Activated naive CD4-positive, alpha-beta T cell treated with anti-CD3 and anti-CD28 coated beads, Interleukin-2, amount 50 U/mL, for 16 hours (primary cell): ENCODE data around the gene FMN2.

ENCODE experiments used
- DNase-seq: peaks from one replicate; pipeline ENCODE4 v3.0.0-alpha.2; 2020

Gene FMN2

DNA sequence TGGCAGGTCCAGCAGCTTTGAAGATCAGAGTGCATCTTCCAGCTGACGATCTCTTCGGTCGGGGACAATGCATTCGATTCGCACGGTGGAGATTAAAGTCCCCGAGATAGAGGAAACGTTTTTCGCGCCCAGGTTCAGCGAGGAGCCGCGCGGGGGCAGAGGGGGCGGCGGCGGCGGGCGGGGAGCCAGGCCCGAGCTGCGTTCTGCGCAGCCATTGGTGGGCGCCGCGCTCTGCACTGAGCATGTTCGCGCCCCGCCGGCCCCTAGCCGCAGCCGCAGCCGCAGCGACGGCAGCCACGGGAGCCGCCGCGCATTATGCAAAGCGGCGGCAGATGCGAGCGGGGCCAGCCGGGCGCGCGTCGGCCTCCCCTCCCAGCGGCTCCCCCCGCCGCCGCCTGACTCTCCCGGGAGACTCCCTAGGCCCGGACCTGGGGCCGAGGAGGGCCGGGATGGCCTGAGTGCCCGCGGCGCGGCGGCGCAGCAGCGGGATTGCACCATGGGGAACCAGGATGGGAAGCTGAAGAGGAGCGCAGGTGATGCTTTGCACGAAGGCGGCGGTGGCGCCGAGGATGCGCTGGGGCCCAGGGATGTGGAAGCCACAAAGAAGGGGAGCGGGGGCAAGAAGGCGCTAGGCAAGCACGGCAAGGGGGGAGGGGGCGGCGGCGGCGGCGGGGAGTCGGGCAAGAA, at the start of gene FMN2:
FMN2 (plus strand) TSS at position 270 of the 687 bp plus-strand sequence; CDS start at position 497, 227 bp downstream.
- no peak for DNase-seq

DNA sequence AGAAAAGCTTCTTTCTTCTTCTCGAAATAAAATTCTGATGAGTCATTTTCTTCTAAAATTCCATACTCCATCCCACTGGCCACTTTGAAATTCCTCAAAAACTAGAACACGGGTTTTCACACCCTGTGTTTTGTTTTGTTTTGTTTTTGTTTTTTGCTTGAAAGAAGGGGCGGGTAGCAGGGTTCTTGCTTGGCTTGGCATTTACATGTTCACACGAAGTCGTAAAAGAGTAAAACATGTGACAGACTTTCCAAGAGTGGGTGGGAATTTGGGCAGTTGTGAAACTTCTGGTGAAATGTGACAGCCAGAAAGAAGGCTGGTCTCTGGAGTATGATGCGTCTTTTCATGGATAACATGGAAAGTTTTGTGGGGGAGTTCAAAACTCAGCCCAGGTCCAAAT, 47.1 kb upstream of the FMN2 start:
- DNase-seq = no peak

GRCh38 chr1:240046000-240046399, 45.7 kb upstream of the FMN2 start:
- no peak for DNase-seq

DNA sequence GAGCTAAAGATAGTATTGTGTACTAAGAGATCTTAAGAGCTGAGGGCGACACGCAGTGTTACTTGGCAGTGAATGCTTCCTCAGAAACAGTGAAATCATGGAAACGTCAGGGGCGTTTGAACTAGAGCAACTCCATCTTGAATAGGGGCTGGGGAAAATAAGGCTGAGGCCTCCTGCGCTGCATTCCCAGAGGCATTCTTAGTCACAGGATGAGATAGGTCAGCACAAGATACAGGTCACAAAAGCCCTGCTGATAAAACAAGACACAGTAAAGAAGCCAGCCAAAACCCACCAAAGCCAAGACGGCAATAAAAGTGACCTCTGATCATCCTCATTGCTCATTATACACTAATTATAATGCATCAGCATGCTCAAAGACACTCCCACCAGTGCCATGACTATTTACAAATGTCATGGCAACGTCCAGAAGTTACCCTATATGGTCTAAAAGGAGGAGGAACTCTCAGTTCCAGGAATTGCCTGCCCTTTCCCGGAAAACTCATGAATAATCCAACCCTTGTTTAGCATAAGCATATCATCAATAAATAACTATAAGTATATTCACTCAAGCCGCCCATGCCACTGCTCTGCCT, 37.5 kb upstream of the FMN2 start:
- no peak for DNase-seq

GRCh38 chr1:240055936-240056335, 35.7 kb upstream of the FMN2 start:
- no peak for DNase-seq

DNA sequence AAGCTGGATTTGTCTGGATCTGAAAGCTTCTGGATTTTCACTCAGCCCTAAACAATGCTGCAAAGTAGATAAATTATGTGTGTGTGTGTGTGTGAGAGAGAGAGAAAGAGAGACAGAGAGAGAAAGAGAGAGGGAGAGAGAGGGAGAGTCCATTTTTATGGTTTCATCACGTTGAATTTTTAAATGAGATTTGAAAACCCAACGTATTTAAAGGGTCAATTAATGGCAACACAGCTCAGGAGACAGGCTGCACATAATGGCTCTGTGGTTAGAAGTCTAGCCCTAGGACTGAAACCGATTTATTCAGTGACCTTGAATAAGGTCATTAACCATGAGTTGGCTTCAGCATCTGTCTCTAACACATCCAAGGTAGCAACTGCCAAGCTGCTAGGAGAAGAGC, 35.3 kb upstream of the FMN2 start:
- DNase-seq = no peak

DNA sequence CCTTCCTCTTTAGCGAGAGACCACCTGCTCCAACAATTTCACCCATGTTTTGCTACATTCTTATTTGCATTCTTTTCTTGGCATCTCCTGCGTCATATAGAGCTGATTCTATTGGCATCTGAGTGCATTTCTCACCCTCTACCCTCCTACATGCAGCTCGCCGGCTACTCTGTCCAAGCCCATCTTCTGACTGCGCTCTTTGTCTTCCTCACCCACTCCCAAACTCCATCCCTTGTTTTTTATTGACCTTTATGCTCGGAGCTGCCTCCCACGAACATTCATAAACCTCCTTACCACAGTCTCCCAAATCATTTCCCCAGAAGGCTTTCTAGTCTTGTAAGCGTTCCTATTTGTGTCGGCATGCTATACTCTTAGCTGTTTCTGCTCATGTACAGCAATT, 33.6 kb upstream of the FMN2 start:
- no peak for DNase-seq

- no peak for DNase-seq
These were observed 22.7 kb upstream of the FMN2 start for GRCh38 chr1:240068961-240069360.

DNA sequence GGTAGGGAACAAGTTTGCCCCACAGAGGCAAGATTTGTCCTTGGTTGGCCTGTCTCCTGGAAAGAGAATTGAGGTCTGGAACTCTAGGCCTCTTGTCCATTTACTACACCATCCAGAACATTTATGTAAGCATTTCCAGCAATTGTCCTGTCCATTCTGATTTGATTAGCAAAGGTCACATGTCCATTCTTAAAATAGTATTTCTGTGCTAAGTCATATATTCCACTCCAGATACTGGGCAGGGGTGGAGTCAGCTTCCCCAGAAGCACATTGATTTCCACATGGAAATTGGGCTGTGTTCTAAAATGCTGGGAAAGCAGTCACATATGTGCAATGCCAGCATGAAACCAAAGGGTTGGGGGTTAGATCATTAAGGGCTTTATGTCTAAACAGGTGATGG, 21.5 kb upstream of the FMN2 start:
- DNase-seq = no peak

GRCh38 chr1:240073097-240073496, 18.6 kb upstream of the FMN2 start:
- no peak for DNase-seq

DNA sequence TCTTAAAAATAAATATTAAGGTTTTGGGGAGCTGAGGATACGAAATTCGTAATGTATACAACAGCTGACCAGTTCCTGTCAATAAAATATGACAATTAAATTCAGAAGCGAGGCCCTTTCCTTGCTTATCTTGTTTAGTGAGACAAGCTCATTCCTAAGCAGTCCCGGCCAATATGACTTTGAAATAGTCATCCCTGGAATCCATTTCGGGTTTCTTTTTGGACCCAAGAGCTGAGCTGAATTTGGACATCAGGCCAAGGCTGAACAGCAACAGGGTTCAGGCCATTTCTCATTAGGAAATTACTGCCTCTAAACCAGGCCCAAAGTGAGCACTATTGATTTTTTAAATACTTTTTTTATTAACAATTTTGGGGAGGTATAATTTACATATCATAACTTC, 17.3 kb upstream of the FMN2 start:
- no peak for DNase-seq

- no peak for DNase-seq
These were observed 16.8 kb upstream of the FMN2 start for GRCh38 chr1:240074908-240075307.

GRCh38 chr1:240084337-240084736, 7.3 kb upstream of the FMN2 start:
- DNase-seq = no peak

DNA sequence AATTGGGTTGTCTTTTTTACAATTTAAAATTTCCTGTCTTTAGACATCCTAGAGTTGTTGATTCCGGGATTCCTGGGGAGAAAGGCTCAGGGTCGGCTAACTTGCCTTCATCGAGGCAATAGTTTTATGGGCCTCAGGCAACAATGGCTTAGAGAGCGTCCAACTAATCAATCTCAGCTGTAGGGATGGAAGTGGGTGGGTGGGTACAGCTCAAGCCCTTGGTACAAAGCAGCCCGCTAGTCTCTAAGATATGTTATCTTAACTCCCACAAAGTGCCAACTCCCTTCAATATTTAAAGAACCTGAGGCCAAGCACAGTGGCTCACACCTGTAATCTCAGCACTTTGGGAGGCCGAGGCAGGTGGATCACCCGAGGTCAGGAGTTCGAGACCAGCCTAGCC, 6.9 kb upstream of the FMN2 start:
- no peak for DNase-seq

GRCh38 chr1:240086726-240087125, 5.0 kb upstream of the FMN2 start:
- DNase-seq = no peak

GRCh38 chr1:240090014-240090413, 1.7 kb upstream of the FMN2 start:
- no peak for DNase-seq

DNA sequence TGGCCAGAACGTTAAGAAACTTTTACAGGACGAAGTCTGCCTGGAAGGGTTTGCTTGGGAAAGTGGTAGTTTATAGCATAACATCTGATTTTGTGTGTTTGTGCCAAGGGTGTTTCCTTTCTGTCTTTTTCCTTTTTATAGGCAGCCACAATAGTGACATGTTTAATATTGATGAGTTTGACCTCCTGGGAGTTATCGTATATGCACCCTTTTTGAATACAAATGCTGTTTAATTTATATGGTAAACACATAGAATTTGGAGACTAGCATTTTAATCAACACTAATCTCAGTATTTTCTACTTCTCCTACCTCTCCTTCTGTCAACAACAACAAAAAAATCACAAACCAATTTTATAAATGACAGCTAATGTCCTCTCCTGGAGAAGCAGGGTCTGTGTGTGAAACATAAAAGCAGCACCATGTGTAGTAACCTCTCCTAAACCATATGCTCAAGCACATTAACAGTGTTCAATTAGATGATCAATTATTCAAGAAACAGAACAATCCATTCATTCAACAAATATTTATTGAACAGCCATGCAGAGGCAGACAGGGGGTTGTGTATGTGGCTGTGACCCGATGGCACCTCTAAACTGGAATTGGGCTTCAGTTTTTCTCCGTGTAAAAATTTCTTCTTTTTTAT, 604 bp upstream of the FMN2 start:
- no peak for DNase-seq

DNA sequence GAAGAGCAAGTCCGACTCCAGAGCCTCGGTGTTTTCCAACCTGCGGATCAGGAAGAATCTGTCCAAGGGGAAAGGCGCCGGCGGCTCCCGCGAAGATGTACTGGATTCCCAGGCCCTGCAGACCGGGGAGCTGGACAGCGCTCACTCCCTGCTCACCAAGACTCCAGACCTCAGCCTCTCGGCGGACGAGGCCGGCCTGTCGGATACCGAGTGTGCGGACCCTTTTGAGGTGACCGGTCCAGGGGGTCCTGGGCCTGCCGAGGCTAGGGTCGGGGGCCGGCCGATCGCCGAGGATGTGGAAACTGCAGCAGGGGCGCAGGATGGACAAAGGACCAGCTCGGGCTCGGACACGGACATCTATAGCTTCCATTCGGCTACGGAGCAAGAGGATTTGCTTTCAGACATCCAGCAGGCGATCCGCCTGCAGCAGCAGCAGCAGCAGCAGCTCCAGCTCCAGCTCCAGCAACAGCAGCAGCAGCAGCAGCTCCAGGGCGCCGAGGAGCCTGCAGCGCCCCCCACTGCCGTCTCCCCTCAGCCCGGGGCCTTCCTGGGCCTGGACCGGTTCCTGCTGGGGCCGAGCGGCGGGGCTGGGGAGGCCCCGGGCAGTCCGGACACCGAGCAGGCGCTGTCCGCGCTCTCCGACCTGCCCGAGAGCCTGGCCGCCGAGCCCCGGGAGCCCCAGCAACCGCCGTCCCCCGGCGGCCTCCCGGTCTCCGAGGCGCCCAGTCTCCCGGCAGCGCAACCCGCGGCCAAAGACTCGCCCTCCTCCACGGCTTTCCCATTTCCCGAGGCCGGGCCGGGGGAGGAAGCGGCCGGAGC, 827 bp downstream of the FMN2 start:
- DNase-seq = no peak

DNA sequence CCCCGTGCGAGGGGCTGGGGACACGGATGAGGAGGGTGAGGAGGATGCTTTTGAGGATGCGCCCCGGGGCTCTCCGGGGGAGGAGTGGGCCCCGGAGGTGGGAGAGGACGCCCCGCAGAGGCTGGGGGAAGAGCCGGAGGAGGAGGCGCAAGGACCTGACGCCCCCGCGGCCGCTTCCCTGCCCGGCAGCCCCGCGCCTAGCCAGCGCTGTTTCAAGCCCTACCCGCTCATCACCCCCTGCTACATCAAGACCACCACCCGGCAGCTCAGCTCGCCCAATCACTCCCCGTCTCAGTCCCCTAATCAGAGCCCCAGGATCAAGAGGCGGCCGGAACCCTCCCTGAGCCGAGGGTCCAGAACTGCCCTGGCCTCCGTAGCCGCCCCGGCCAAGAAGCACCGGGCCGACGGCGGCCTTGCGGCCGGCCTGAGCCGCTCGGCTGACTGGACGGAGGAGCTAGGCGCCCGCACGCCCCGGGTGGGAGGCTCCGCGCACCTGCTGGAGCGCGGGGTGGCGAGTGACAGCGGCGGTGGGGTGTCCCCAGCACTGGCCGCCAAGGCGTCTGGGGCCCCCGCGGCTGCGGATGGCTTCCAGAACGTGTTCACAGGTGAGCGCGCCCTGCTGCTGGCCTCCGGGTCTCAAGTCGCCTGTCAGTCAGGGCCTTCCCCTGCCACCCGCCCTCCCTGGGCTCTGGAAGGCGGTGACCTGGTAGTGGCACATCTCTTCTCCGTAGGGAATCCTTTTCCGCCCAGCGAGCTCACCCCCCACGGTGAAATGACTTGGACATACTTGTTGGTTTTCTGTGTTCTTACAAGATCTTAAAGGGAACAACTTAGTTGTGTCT, 1.7 kb downstream of the FMN2 start:
- DNase-seq = no peak

DNA sequence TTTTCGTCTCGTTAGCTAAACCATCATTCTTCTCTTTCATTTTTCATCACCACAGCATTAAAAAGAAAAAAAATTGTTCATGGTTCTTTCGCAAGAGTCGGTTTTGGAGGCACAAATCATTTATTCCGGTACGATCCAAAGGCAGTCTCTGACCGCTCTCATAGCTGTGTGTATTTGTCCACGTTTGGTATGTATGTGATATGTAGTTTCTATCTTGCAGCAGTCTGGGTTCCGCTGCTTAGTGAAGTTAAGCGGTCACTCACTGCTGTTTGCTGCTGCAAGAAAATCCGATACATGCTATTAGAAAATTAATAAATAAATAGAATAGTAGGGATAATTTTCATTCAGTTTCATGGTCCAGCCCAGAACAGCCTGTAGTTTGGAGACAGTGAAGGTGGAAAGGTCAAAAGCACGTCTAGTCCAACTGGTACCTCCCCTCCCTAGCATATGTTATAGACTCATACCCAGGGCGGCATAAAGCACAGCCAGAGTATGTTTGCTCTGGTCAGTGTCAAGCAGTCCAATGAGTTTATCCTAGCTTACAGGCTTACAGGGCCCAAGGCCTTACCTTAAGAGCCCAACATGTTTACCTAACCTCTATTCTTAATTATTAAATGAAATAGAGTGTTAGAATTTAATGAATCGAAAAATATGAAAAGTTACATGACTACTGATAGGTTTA, 2.5 kb downstream of the FMN2 start:
- no peak for DNase-seq

- no peak for DNase-seq
These were observed 5.3 kb downstream of the FMN2 start for GRCh38 chr1:240096974-240097373.

GRCh38 chr1:240098534-240098933, 6.9 kb downstream of the FMN2 start:
- DNase-seq = no peak
